Panc1 (cell line): ENCODE measurements around the gene MGME1.

Experiments
- POLR2AphosphoS5 ChIP-seq: IDR thresholded peaks from 2 replicates; pipeline ENCODE4 v1.6.1; 2012; ENCODE audit warnings: mild to moderate bottlenecking, low read depth, low read length, moderate library complexity
- REST ChIP-seq, 2 experiments: IDR thresholded peaks; 2 replicates each; pipeline ENCODE4 v1.6.1; 2011 to 2012; ENCODE audit warnings: low read depth in 2 of 2, control low read depth in 1 of 2, low read length in 1 of 2, mild to moderate bottlenecking in 1 of 2, moderate library complexity in 1 of 2; ENCODE audit not compliant: insufficient read depth in 1 of 2
- SIN3A ChIP-seq: IDR thresholded peaks from 2 replicates; pipeline ENCODE4 v1.6.1; 2012; ENCODE audit warnings: low read depth, mild to moderate bottlenecking, low read length, moderate library complexity, borderline replicate concordance; ENCODE audit not compliant: insufficient read depth
- TCF7L2 ChIP-seq: IDR thresholded peaks from 2 replicates; pipeline ENCODE4 v1.6.1; 2011; ENCODE audit warnings: mild to moderate bottlenecking, low read depth, low read length, inconsistent platforms
- TF ChIP-seq, protein P1 (sequence below): fragments of 450-650 bp; IDR thresholded peaks from 2 replicates; pipeline ENCODE4 v1.5.1; 2017; ENCODE audit warnings: mild to moderate bottlenecking

- no peak for TF ChIP-seq POLR2AphosphoS5
- TF ChIP-seq, protein P1, sequence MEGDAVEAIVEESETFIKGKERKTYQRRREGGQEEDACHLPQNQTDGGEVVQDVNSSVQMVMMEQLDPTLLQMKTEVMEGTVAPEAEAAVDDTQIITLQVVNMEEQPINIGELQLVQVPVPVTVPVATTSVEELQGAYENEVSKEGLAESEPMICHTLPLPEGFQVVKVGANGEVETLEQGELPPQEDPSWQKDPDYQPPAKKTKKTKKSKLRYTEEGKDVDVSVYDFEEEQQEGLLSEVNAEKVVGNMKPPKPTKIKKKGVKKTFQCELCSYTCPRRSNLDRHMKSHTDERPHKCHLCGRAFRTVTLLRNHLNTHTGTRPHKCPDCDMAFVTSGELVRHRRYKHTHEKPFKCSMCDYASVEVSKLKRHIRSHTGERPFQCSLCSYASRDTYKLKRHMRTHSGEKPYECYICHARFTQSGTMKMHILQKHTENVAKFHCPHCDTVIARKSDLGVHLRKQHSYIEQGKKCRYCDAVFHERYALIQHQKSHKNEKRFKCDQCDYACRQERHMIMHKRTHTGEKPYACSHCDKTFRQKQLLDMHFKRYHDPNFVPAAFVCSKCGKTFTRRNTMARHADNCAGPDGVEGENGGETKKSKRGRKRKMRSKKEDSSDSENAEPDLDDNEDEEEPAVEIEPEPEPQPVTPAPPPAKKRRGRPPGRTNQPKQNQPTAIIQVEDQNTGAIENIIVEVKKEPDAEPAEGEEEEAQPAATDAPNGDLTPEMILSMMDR, result no peak
- TF ChIP-seq REST (IDR thresholded peaks at IDR 0.05; ENCODE audit: insufficient read depth in 1 of 2, low read depth in 2 of 2, low read length in 1 of 2), result no peak
- TF ChIP-seq TCF7L2, result no peak
- TF ChIP-seq SIN3A, result no peak
Measured at GRCh38 chr20:17993546-17993945, 24.7 kb downstream of the MGME1 start.
